Hepatocyte (in vitro differentiated cells): ENCODE data around the gene EEF2K.

ENCODE experiments used
- CTCF ChIP-seq: fragments of 200-600 bp; sonication (generic); IDR thresholded peaks from 2 replicates; pipeline ENCODE4 v1.5.1; 2016; ENCODE audit warnings: antibody characterized with exemption, mild to moderate bottlenecking; ENCODE audit not compliant: poor library complexity
- EZH2 ChIP-seq: fragments of 200-600 bp; sonication (generic); IDR thresholded peaks from 2 replicates; pipeline ENCODE4 v1.6.1; 2016; ENCODE audit warnings: antibody characterized with exemption, mild to moderate bottlenecking, borderline replicate concordance
- EZH2phosphoT487 ChIP-seq: fragments of 200-600 bp; sonication (generic); IDR thresholded peaks from one replicate; pipeline ENCODE4 v1.6.1; 2018; ENCODE audit warnings: antibody characterized with exemption, mild to moderate bottlenecking, low read depth, moderate library complexity; ENCODE audit not compliant: unreplicated experiment, severe bottlenecking

- TF ChIP-seq CTCF, result no peak
- TF ChIP-seq EZH2, result no peak
- TF ChIP-seq EZH2phosphoT487, result no peak
Measured at GRCh38 chr16:22210854-22211253, 4.8 kb downstream of the EEF2K start.
